GM03348 (cell line): ENCODE data around the gene CD72.

Experiments
- DNase-seq: peaks from one replicate; pipeline ENCODE4 v3.0.0; 2012; ENCODE audit warnings: low spot score

Gene CD72

GRCh38 chr9:35618325-35618727 lies at the start of gene CD72:
TSS of gene CD72 (minus strand) at chr9:35618413. CDS start at chr9:35618303, 110 bp downstream.
- no peak for DNase-seq

- no peak for DNase-seq
Measured at GRCh38 chr9:35667939-35668338, 49.7 kb upstream of the CD72 start.

- no peak for DNase-seq
Measured at GRCh38 chr9:35666549-35666948, 48.3 kb upstream of the CD72 start.

- DNase-seq: no peak
Measured at GRCh38 chr9:35666045-35666444, 47.8 kb upstream of the CD72 start.

GRCh38 chr9:35665471-35665818 lies 47.2 kb upstream of the CD72 start:
- no peak for DNase-seq

GRCh38 chr9:35664531-35665470 lies 46.6 kb upstream of the CD72 start, which contains the start of gene ARHGEF39:
TSS of gene ARHGEF39 (minus strand) at chr9:35665195. CDS start at chr9:35665169, 26 bp downstream.
- DNase-seq: peak; percentile 95

GRCh38 chr9:35662437-35662836 lies 44.2 kb upstream of the CD72 start:
- no peak for DNase-seq

- no peak for DNase-seq
Measured at GRCh38 chr9:35661756-35662350, 43.6 kb upstream of the CD72 start.

- DNase-seq: peak; percentile 51
Measured at GRCh38 chr9:35660966-35661415, 42.8 kb upstream of the CD72 start.

GRCh38 chr9:35659340-35659739 lies 41.1 kb upstream of the CD72 start:
- DNase-seq: peak; percentile 53

- peak; percentile 55 for DNase-seq
Measured at GRCh38 chr9:35658968-35659220, 40.7 kb upstream of the CD72 start.

- DNase-seq: peak; percentile 99
Measured at GRCh38 chr9:35658137-35658967, 40.1 kb upstream of the CD72 start, which contains the start of gene CCDC107. TSS of gene CCDC107 (plus strand) at chr9:35658292. CDS start at chr9:35658380, 88 bp downstream.

- peak; percentile 94 for DNase-seq
Measured at GRCh38 chr9:35657546-35658136, 39.4 kb upstream of the CD72 start, which contains the start of gene RMRP. TSS of gene RMRP (minus strand) at chr9:35658019.

- DNase-seq: peak; percentile 40
Measured at GRCh38 chr9:35656831-35657545, 38.8 kb upstream of the CD72 start.

- no peak for DNase-seq
Measured at GRCh38 chr9:35656348-35656747, 38.1 kb upstream of the CD72 start.

- DNase-seq: no peak
Measured at GRCh38 chr9:35653611-35654010, 35.4 kb upstream of the CD72 start.

GRCh38 chr9:35652829-35653209 lies 34.6 kb upstream of the CD72 start:
- no peak for DNase-seq

- no peak for DNase-seq
Measured at GRCh38 chr9:35651956-35652828, 34.0 kb upstream of the CD72 start.

- no peak for DNase-seq
Measured at GRCh38 chr9:35650341-35651158, 32.3 kb upstream of the CD72 start, which contains the start of gene SIT1. TSS of gene SIT1 (minus strand) at chr9:35650931. CDS start at chr9:35650853, 78 bp downstream.
